ENCODE data around the gene IFNK.

The IFNK gene

GRCh38 chr9:27528886-27529315 is 4.8 kb downstream of the IFNK start:
- H3K4me3 ChIP-seq (ENCODE audit: low read depth, low read length): peak overlapping the region; percentile 63
- DNase-seq: no peak

GRCh38 chr9:27529316-27530278 is 5.5 kb downstream of the IFNK start, which contains the start of gene MOB3B:
MOB3B (minus strand) TSS chr9:27529814; CDS start chr9:27455550, 74,264 bp downstream.
- H3K4me3 ChIP-seq (ENCODE audit: low read depth, low read length): peak within 1 kb of the TSS; percentile 63
- H3K36me3 ChIP-seq (replicated peaks): no peaks in the 10 kb centered on the region
- no peak within 1 kb of the TSS for H3K27ac ChIP-seq
- in situ Hi-C loops (cut with HindIII; ENCODE audit: low pct_ligation_motif_present, low sequenced_read_pairs): no loop called here
- no peaks in the 10 kb centered on the region for H3K27me3 ChIP-seq (replicated peaks)
- peak; percentile 48 for DNase-seq
- peak; percentile 78 for TF ChIP-seq CTCF (IDR thresholded peaks at IDR 0.05; ENCODE audit: low read depth, low read length, missing control alignments)

More at GRCh38 chr9:27528886-27529315, 4.8 kb downstream of the IFNK start:
- Histone ChIP-seq H3K36me3 (replicated peaks) (no peaks in the 10 kb centered on the region), H3K27me3 (replicated peaks) (no peaks in the 10 kb centered on the region), H3K27ac (no peak overlapping the region)
- in situ Hi-C loops (cut with HindIII; ENCODE audit: low pct_ligation_motif_present, low sequenced_read_pairs): no loop called here
- TF ChIP-seq CTCF (IDR thresholded peaks at IDR 0.05; ENCODE audit: low read depth, low read length, missing control alignments): no peak

GRCh38 chr9:27530915-27531755 is 7.0 kb downstream of the IFNK start:
- no peak for TF ChIP-seq CTCF (IDR thresholded peaks at IDR 0.05; ENCODE audit: low read depth, low read length, missing control alignments)
- DNase-seq: no peak
- Histone ChIP-seq H3K27me3 (replicated peaks) (no peaks in the 10 kb centered on the region), H3K36me3 (replicated peaks) (no peaks in the 10 kb centered on the region), H3K27ac (no peak overlapping the region), H3K4me3 (ENCODE audit: low read depth, low read length) (no peak overlapping the region)
- in situ Hi-C loops (cut with HindIII; ENCODE audit: low pct_ligation_motif_present, low sequenced_read_pairs): no loop called here

GRCh38 chr9:27532046-27532445 is 8.0 kb downstream of the IFNK start:
- no peaks in the 10 kb centered on the region for H3K36me3 ChIP-seq (replicated peaks)
- no peak for DNase-seq
- H3K27me3 ChIP-seq (replicated peaks): no peaks in the 10 kb centered on the region
- no peak overlapping the region for H3K27ac ChIP-seq
- no peak for TF ChIP-seq CTCF (IDR thresholded peaks at IDR 0.05; ENCODE audit: low read depth, low read length, missing control alignments)
- no peak overlapping the region for H3K4me3 ChIP-seq (ENCODE audit: low read depth, low read length)
- in situ Hi-C loops (cut with HindIII; ENCODE audit: low pct_ligation_motif_present, low sequenced_read_pairs): no loop called here

- in situ Hi-C loops (cut with HindIII; ENCODE audit: low pct_ligation_motif_present, low sequenced_read_pairs): no loop called here
- Histone ChIP-seq H3K27ac (no peak overlapping the region), H3K27me3 (replicated peaks) (no peaks in the 10 kb centered on the region), H3K4me3 (ENCODE audit: low read depth, low read length) (no peak overlapping the region), H3K36me3 (replicated peaks) (no peaks in the 10 kb centered on the region)
- TF ChIP-seq CTCF (IDR thresholded peaks at IDR 0.05; ENCODE audit: low read depth, low read length, missing control alignments): no peak
- DNase-seq: no peak
Observed at GRCh38 chr9:27533311-27533710, 9.2 kb downstream of the IFNK start.
